HG03457 (cell line): ENCODE measurements around the gene TFPT.

Experiments used
- ATAC-seq: cut with Tn5 transposase; IDR thresholded peaks from one replicate; pipeline ENCODE4 v1.9.1; 2021; ENCODE audit warnings: moderate number of reproducible peaks; ENCODE audit not compliant: unreplicated experiment

Gene TFPT

GRCh38 chr19:54149021-54149812 lies 33.8 kb upstream of the TFPT start:
- ATAC-seq: no peak

- ATAC-seq: no peak
These were observed 32.7 kb upstream of the TFPT start for GRCh38 chr19:54148158-54148557.

GRCh38 chr19:54147676-54148075 lies 32.2 kb upstream of the TFPT start:
- ATAC-seq: no peak

GRCh38 chr19:54145541-54146158 lies 30.2 kb upstream of the TFPT start:
- no peak for ATAC-seq

GRCh38 chr19:54142166-54142780 lies 26.8 kb upstream of the TFPT start:
- ATAC-seq: no peak

- no peak for ATAC-seq
These were observed 25.9 kb upstream of the TFPT start for GRCh38 chr19:54141356-54141755.

GRCh38 chr19:54138489-54139256 lies 23.2 kb upstream of the TFPT start:
- ATAC-seq: no peak

- no peak for ATAC-seq
These were observed 22.4 kb upstream of the TFPT start, which contains the start of gene CNOT3 for GRCh38 chr19:54137699-54138488. Gene CNOT3 (plus strand): TSS chr19:54137762. CDS start chr19:54142979, 5,217 bp downstream.

GRCh38 chr19:54136864-54137698 lies 21.6 kb upstream of the TFPT start:
- peak; percentile 64 for ATAC-seq

GRCh38 chr19:54136086-54136863 lies 20.8 kb upstream of the TFPT start:
- ATAC-seq: no peak

- no peak for ATAC-seq
These were observed 18.6 kb upstream of the TFPT start for GRCh38 chr19:54133957-54134590.

GRCh38 chr19:54133312-54133956 lies 18.0 kb upstream of the TFPT start:
- no peak for ATAC-seq

- no peak for ATAC-seq
These were observed 14.2 kb upstream of the TFPT start for GRCh38 chr19:54129617-54129996.

- ATAC-seq: no peak
These were observed 13.5 kb upstream of the TFPT start for GRCh38 chr19:54128796-54129616.

- no peak for ATAC-seq
These were observed 12.9 kb upstream of the TFPT start for GRCh38 chr19:54128441-54128725.

GRCh38 chr19:54127688-54128440 lies 12.4 kb upstream of the TFPT start:
- no peak for ATAC-seq

- no peak for ATAC-seq
These were observed 10.3 kb upstream of the TFPT start for GRCh38 chr19:54125713-54126112.
